Spleen (tissue), 7 donors: ENCODE data around the gene DNAJC16.

Experiments used
- POLR2A ChIP-seq, 3 donors: fragments of 450-650 bp; IDR thresholded peaks; one replicate each; pipeline ENCODE4 v1.5.1; 2017; ENCODE audit warnings: antibody characterized with exemption in 3 of 3, mild to moderate bottlenecking in 1 of 3
- POLR2AphosphoS5 ChIP-seq, 3 donors: sonication (generic); formaldehyde crosslinking; IDR thresholded peaks; one replicate each; pipeline ENCODE4 v1.5.1; 2017; ENCODE audit warnings: antibody characterized with exemption in 3 of 3
- TF ChIP-seq, protein P1 (sequence below), 11 experiments: fragments of 200-600 bp in 7 of 11; fragments of 450-650 bp in 4 of 11; sonication (generic) in 4 of 11; IDR thresholded peaks in 8 of 11; conservative IDR thresholded peaks in 3 of 11; 1 replicate in 7 of 11; 2 replicates in 4 of 11; pipeline versions ENCODE4 v1.4.0 to v1.8.0; 2016 to 2021; ENCODE audit warnings: antibody characterized with exemption in 11 of 11, inconsistent platforms in 4 of 11, mild to moderate bottlenecking in 1 of 11
- donor health status: DM: no; HTN: no; CAD: no; lungs with moderate emphysema.
- donor health status: DM: no; HTN: no; CAD: no.
- donor health status: DM: no; HTN: no; CAD: no.

- TF ChIP-seq, protein P1, sequence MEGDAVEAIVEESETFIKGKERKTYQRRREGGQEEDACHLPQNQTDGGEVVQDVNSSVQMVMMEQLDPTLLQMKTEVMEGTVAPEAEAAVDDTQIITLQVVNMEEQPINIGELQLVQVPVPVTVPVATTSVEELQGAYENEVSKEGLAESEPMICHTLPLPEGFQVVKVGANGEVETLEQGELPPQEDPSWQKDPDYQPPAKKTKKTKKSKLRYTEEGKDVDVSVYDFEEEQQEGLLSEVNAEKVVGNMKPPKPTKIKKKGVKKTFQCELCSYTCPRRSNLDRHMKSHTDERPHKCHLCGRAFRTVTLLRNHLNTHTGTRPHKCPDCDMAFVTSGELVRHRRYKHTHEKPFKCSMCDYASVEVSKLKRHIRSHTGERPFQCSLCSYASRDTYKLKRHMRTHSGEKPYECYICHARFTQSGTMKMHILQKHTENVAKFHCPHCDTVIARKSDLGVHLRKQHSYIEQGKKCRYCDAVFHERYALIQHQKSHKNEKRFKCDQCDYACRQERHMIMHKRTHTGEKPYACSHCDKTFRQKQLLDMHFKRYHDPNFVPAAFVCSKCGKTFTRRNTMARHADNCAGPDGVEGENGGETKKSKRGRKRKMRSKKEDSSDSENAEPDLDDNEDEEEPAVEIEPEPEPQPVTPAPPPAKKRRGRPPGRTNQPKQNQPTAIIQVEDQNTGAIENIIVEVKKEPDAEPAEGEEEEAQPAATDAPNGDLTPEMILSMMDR (IDR thresholded peaks at IDR 0.05 in 8 of 11, conservative IDR thresholded peaks at IDR 0.05 in 3 of 11): no peak
- no peak for TF ChIP-seq POLR2AphosphoS5 (IDR thresholded peaks at IDR 0.05)
- no peak for TF ChIP-seq POLR2A (IDR thresholded peaks at IDR 0.05)
Measured at GRCh38 chr1:15519625-15520024, 7.0 kb upstream of the DNAJC16 start.
